Gastrocnemius medialis (tissue), 4 donors: ENCODE data around the gene WFDC1. TPM values are rescaled to one million over a fixed set of nuclear protein-coding genes. Genes with fewer than 3 reads are reported as not detected.

ENCODE experiments used
- ATAC-seq, 2 donors: fragments of 150-250 bp; one replicate each; pipeline ENCODE4 v1.9.1; 2016
- DNase-seq, 2 donors: peaks; one replicate each; pipeline ENCODE4 v3.0.0-alpha.2; 2019
- H3K27ac ChIP-seq, 4 donors: fragments of 200-600 bp; sonication (generic); 1 replicate in 1 of 4; 2 replicates in 3 of 4; pipeline ENCODE4 v1.5.1; 2016 to 2018; ENCODE audit warnings: mild to moderate bottlenecking in 2 of 4, moderate library complexity in 1 of 4
- H3K27me3 ChIP-seq, 3 donors: fragments of 200-600 bp; sonication (generic) in 2 of 3; 1 replicate in 1 of 3; 2 replicates in 2 of 3; pipeline versions ENCODE4 v1.5.1 to v1.6.0; 2016 to 2019; ENCODE audit warnings: mild to moderate bottlenecking in 1 of 3, moderate library complexity in 1 of 3
- H3K36me3 ChIP-seq, 2 donors: fragments of 200-600 bp; sonication (generic) in 1 of 2; one replicate each; pipeline ENCODE4 v1.5.1; 2017 to 2018
- H3K4me1 ChIP-seq, 2 donors: fragments of 200-600 bp; sonication (generic) in 1 of 2; one replicate each; pipeline ENCODE4 v1.5.1; 2016 to 2017; ENCODE audit warnings: mild to moderate bottlenecking in 2 of 2
- H3K4me3 ChIP-seq, 4 donors: fragments of 200-600 bp; sonication (generic) in 3 of 4; 1 replicate in 1 of 4; 2 replicates in 3 of 4; pipeline ENCODE4 v1.5.1; 2016 to 2019; ENCODE audit warnings: mild to moderate bottlenecking in 2 of 4
- H3K9me3 ChIP-seq, 3 donors: fragments of 200-600 bp; sonication (generic) in 2 of 3; 1 replicate in 1 of 3; 2 replicates in 2 of 3; pipeline ENCODE4 v1.5.1; 2016 to 2019
- POLR2A ChIP-seq, 2 donors: fragments of 450-650 bp; IDR thresholded peaks; one replicate each; pipeline ENCODE4 v1.6.1; 2017; ENCODE audit warnings: antibody characterized with exemption in 2 of 2, mild to moderate bottlenecking in 2 of 2, moderate library complexity in 2 of 2
- in situ Hi-C, 4 donors: fragments of 200-750 bp; cut with MboI; loops; one replicate each; pipeline versions ENCODE4 v1.15.0 to v1.8.0; 2017; ENCODE audit warnings: low sequenced_read_pairs in 4 of 4
- intact Hi-C: fragments of 100-400 bp; cut with DNase I; formaldehyde crosslinking; loops from one replicate; pipeline ENCODE4 v1.15.1; 2023; ENCODE audit warnings: low total_unique reads
- total RNA-seq, 4 donors: library from RNA; depleted of rRNA; stranded (reverse); fragments of >200 nt; gene quantifications; one replicate each; pipeline versions ENCODE4 v1.1.0 to v1.2.3, GENCODE V29; 2016
- TF ChIP-seq, protein P1 (sequence below), 5 experiments: fragments of 450-650 bp in 3 of 5; fragments of 200-600 bp in 2 of 5; sonication (generic) in 2 of 5; IDR thresholded peaks in 4 of 5; conservative IDR thresholded peaks in 1 of 5; 1 replicate in 4 of 5; 2 replicates in 1 of 5; pipeline ENCODE4 v1.5.1; 2016 to 2019; ENCODE audit warnings: antibody characterized with exemption in 5 of 5, mild to moderate bottlenecking in 3 of 5, moderate library complexity in 3 of 5

The WFDC1 gene
- total RNA-seq, 4 donors from 2014 or later = 0.40 to 0.68 (median 0.49) TPM; not detected in 1

DNA sequence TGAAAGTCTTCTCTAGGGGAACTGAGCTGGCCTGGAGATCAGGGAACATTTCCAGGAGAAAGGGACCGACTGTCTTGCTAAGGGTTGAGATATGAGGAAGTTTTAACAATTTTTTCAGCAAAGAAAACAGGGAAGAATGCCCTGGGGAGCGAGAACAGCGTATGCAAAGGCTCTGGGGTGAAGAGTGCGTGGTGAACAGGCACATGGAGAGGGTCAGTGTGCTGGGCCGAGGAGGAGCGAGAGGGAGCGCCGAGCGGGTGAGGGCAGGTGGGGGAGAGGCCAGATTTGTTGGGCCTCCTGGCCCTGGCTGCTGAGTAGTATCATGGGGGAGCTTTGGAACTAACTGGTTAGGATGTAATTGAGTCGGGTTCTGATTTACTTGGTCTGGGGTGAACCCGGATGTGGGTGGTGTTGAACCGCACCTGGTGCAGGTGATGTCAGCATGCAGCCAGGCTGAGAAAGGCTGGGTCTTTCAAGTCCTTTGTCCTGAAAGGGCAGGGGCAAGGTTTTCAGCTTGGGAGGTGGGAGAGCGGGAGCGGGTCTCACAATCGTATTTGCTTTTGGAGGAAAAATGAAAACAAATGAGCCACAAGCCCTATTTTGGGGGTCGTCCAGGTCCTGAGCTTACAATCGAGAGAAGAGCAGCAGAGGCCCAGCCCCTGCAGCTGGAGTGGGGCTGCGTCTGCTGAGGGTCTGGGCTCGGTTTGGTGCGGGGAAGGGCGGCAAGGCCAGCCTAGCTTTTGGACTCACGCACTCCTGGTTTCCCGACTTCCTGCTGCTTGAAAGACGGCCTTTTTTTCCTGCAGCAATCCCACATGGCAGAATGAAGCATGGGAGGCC is 11.1 kb upstream of the WFDC1 start:
- H3K27ac ChIP-seq = peak overlapping the region; percentile 6 to 70 (median 52)
- peaks cover 0 to 12% of the 10 kb centered on the region in 2 donors for H3K4me1 ChIP-seq
- no peak overlapping the region for H3K4me3 ChIP-seq
- H3K9me3 ChIP-seq = no peaks in the 10 kb centered on the region
- in situ Hi-C loops = loop anchor here in 2 of 4 donors (25.0 kb wide), 1 partner anchor 204 kb away; no protein-coding TSS in a partner anchor
- intact Hi-C loops = no loop called here
- peaks cover 0 to 3% (median 0%) of the 10 kb centered on the region in 3 donors for H3K27me3 ChIP-seq
- no peaks in the 10 kb centered on the region for H3K36me3 ChIP-seq
- no peak for ATAC-seq
- DNase-seq = no peak
- no peak for TF ChIP-seq POLR2A (IDR thresholded peaks at IDR 0.05)
- TF ChIP-seq, protein P1, sequence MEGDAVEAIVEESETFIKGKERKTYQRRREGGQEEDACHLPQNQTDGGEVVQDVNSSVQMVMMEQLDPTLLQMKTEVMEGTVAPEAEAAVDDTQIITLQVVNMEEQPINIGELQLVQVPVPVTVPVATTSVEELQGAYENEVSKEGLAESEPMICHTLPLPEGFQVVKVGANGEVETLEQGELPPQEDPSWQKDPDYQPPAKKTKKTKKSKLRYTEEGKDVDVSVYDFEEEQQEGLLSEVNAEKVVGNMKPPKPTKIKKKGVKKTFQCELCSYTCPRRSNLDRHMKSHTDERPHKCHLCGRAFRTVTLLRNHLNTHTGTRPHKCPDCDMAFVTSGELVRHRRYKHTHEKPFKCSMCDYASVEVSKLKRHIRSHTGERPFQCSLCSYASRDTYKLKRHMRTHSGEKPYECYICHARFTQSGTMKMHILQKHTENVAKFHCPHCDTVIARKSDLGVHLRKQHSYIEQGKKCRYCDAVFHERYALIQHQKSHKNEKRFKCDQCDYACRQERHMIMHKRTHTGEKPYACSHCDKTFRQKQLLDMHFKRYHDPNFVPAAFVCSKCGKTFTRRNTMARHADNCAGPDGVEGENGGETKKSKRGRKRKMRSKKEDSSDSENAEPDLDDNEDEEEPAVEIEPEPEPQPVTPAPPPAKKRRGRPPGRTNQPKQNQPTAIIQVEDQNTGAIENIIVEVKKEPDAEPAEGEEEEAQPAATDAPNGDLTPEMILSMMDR (IDR thresholded peaks at IDR 0.05 in 4 of 5, conservative IDR thresholded peaks at IDR 0.05 in 1 of 5) = no peak

DNA sequence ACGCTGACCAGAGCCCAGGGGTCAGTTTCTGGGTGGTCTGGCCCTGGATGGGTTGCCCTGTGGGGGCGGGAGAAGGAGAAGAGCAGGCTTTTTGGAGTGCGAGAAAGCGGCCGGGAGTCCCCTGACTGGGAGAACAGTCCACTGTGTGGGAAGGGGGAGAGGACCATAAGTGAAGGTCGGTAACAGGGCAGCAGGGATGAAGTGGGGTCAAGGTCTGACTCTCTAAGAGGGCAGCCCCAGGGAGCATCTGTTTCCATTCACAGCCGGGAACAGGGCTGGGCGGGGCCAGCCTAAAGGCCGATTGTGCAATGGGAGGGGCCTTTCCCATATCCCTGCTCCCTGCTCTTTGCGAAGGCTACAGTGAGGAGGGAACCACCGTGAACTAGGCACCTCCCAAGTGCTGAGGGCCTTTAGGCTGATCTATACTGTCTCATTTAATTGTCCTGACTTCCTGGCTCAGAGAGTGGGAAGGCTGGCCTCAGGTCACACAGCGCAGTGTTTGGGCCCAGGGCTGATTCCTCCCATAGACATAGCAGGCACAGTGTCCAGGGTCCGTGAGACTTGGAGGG is 10.4 kb upstream of the WFDC1 start:
- Histone ChIP-seq H3K9me3 (no peaks in the 10 kb centered on the region), H3K27me3 (peaks cover 0 to 6% (median 0%) of the 10 kb centered on the region in 3 donors), H3K36me3 (no peaks in the 10 kb centered on the region), H3K27ac (peak overlapping the region; percentile 6 to 70 (median 52)), H3K4me1 (peaks cover 0 to 12% of the 10 kb centered on the region in 2 donors), H3K4me3 (no peak overlapping the region)
- intact Hi-C loops = no loop called here
- peak; percentile 58 to 72 for ATAC-seq
- DNase-seq = peak; percentile 7 to 28
- TF ChIP-seq POLR2A (IDR thresholded peaks at IDR 0.05) = no peak
- TF ChIP-seq, protein P1 (IDR thresholded peaks at IDR 0.05 in 4 of 5, conservative IDR thresholded peaks at IDR 0.05 in 1 of 5) = no peak
- in situ Hi-C loops = loop anchor here in 2 of 4 donors (25.0 kb wide), 1 partner anchor 203 kb away; no protein-coding TSS in a partner anchor

DNA sequence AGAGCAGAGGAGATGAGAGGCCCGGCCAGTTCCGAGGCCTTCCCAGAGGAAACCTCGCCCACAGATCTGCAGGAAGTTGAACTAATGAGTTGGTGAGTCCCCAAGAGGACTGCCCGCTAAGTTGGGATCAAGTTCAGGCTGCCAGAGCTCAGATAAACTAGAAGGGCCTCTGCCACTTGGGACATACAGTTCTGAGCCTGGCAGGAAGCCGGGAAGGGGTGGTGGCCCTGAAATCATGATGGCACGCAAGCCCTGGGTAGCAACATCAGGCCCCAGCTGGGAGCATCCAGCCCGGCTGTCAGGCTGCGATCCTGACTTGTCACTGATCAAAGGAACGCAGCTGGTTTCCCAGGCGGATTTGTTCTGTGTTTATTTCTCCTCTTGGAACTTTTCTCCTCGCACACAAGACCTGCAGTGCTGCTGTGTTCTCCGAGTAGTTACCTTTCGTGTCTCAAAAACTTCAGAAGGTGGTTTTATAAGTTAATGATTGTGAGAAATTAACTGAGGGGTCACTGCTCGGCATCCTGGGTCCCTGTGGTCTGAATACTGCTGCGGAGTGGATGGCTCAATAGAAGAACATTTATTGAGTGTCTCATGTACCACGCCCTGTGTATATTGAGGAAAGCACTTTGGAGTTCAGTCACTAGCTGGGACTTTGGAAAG is 8.0 kb upstream of the WFDC1 start:
- no peaks in the 10 kb centered on the region for H3K36me3 ChIP-seq
- intact Hi-C loops = no loop called here
- DNase-seq = peak in 1 of 2 donors; percentile 28
- H3K4me1 ChIP-seq = peaks cover 0 to 12% of the 10 kb centered on the region in 2 donors
- no peaks in the 10 kb centered on the region for H3K9me3 ChIP-seq
- peak overlapping the region; percentile 57 to 67 (median 64) for H3K27ac ChIP-seq
- peak; percentile 31 to 35 for ATAC-seq
- TF ChIP-seq, protein P1 (IDR thresholded peaks at IDR 0.05 in 4 of 5, conservative IDR thresholded peaks at IDR 0.05 in 1 of 5) = no peak
- no peak for TF ChIP-seq POLR2A (IDR thresholded peaks at IDR 0.05)
- H3K4me3 ChIP-seq = no peak overlapping the region
- peaks cover 0 to 8% (median 0%) of the 10 kb centered on the region in 3 donors for H3K27me3 ChIP-seq
- in situ Hi-C loops = loop anchor here in 2 of 4 donors (25.0 kb wide), 1 partner anchor 201 kb away; no protein-coding TSS in a partner anchor

DNA sequence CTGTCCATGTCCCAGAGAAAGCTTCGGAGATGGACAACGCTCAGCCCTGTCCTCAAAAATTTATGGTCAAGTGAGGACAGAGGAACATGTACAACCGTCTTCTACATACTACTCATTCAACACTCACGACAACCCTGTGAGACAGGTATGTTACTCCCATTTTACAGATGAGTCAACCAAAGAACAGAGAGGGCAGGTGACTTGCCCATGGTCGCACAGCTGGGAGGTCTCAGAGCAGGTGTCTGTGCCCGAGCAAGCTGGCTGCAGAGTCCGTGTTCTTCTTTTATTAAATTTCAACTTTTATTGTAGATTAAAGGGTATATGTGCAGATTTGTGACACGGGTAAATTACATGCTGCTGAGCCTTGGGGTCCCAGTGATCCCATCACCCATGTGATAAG is 5.8 kb upstream of the WFDC1 start:
- H3K9me3 ChIP-seq = no peaks in the 10 kb centered on the region
- no peak overlapping the region for H3K4me3 ChIP-seq
- H3K36me3 ChIP-seq = no peaks in the 10 kb centered on the region
- no peak overlapping the region for H3K27ac ChIP-seq
- no peak for ATAC-seq
- intact Hi-C loops (no loop called here), in situ Hi-C loops (loop anchor here in 2 of 4 donors (25.0 kb wide), 1 partner anchor 198 kb away; no protein-coding TSS in a partner anchor)
- TF ChIP-seq, protein P1 (IDR thresholded peaks at IDR 0.05 in 4 of 5, conservative IDR thresholded peaks at IDR 0.05 in 1 of 5) = no peak
- no peak for TF ChIP-seq POLR2A (IDR thresholded peaks at IDR 0.05)
- H3K27me3 ChIP-seq = peaks cover 3 to 13% (median 8%) of the 10 kb centered on the region in 3 donors
- H3K4me1 ChIP-seq = peaks cover 0 to 12% of the 10 kb centered on the region in 2 donors
- DNase-seq = no peak
